DOHH2 (cell line): ENCODE results near the gene CPNE5.

Experiments
- EZH2phosphoT487 ChIP-seq: fragments of 200-600 bp; sonication (generic); IDR thresholded peaks from 2 replicates; pipeline ENCODE4 v1.6.1; 2017; ENCODE audit warnings: borderline replicate concordance, mild to moderate bottlenecking, antibody characterized with exemption, low read length, moderate library complexity, mixed read lengths
- TF ChIP-seq, protein P1 (sequence below): fragments of 200-600 bp; sonication (generic); IDR thresholded peaks from one replicate; pipeline ENCODE4 v1.5.1; 2014; ENCODE audit warnings: antibody characterized with exemption, mild to moderate bottlenecking, low read depth, low read length; ENCODE audit not compliant: poor library complexity, severe bottlenecking

DNA sequence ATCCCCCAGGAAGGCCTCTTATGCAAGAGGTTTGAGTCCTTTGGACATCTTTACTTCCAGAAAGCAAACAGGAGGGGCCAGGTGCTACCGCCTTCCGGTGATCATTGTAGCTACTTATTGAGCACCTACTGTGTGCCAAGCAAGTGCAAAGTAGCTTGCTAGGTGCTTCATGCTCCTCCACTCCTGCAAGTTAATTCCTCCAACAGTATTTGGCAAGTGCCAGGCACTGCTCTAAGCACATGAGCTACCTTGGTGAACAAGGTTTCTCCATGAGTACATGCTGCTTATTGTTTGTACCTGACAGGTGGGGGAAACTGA lies 2.3 kb downstream of the CPNE5 start:
- TF ChIP-seq, protein P1, sequence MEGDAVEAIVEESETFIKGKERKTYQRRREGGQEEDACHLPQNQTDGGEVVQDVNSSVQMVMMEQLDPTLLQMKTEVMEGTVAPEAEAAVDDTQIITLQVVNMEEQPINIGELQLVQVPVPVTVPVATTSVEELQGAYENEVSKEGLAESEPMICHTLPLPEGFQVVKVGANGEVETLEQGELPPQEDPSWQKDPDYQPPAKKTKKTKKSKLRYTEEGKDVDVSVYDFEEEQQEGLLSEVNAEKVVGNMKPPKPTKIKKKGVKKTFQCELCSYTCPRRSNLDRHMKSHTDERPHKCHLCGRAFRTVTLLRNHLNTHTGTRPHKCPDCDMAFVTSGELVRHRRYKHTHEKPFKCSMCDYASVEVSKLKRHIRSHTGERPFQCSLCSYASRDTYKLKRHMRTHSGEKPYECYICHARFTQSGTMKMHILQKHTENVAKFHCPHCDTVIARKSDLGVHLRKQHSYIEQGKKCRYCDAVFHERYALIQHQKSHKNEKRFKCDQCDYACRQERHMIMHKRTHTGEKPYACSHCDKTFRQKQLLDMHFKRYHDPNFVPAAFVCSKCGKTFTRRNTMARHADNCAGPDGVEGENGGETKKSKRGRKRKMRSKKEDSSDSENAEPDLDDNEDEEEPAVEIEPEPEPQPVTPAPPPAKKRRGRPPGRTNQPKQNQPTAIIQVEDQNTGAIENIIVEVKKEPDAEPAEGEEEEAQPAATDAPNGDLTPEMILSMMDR, result no peak
- TF ChIP-seq EZH2phosphoT487, result no peak
